Measurements from ENCODE around the gene CBLC.

GRCh38 chr19:44803442-44804428, 26.0 kb downstream of the CBLC start:
- TF ChIP-seq EZH2phosphoT487 (IDR thresholded peaks at IDR 0.05; ENCODE audit: low read depth) (no peak), CTCF (IDR thresholded peaks at IDR 0.05; ENCODE audit: low read depth, low read length) (no peak)

Measured in OCI-LY3 (cell line).